GM19035 (cell line): ENCODE results near the gene MFAP3L.

Source experiments
- ATAC-seq: cut with Tn5 transposase; IDR thresholded peaks from one replicate; pipeline ENCODE4 v1.9.1; 2021; ENCODE audit not compliant: unreplicated experiment

MFAP3L gene

DNA sequence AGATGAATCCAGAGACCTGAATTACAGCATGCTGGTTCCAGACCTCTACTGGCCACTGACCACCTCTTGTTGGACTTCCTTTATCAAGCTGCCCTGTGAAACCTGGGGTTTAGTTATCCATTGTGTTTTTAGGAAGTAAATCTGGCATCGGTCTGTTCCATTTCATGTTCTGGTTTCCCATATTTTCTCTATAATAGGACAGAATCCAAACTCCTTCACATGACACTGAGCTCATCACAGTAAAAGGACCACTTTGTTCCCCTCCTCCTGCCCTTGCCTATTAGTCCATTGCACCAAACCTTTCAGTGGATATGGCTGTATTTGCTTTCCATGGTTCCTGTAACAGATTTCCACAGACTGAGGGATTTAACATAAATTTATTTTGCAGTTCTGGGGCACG is 4.0 kb downstream of the MFAP3L start:
- no peak for ATAC-seq

GRCh38 chr4:170017252-170017651 is 8.9 kb downstream of the MFAP3L start:
- no peak for ATAC-seq

- no peak for ATAC-seq
These were observed 10.9 kb downstream of the MFAP3L start for GRCh38 chr4:170015285-170015684.

- no peak for ATAC-seq
These were observed 11.7 kb downstream of the MFAP3L start for GRCh38 chr4:170014359-170015011.

DNA sequence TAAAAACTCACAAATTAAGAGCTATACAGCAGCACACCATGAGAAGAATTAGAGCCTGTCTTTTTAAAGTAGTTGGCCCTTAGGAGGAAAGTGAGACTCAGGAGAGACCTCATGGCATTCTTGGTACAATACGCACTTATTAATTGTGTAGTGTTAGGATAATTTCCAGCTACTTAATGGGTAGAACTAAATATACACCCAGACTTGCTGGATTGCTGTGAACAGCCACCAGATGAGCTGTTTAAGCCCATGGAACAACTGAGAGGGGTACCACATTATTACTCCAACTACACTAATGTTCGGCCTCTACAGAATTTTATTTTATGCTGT is 13.6 kb downstream of the MFAP3L start:
- ATAC-seq, result no peak

- no peak for ATAC-seq
These were observed 14.1 kb downstream of the MFAP3L start for GRCh38 chr4:170011921-170012628.

- ATAC-seq, result no peak
These were observed 16.9 kb downstream of the MFAP3L start for GRCh38 chr4:170009291-170009690.

GRCh38 chr4:170008801-170009200 is 17.4 kb downstream of the MFAP3L start:
- no peak for ATAC-seq

DNA sequence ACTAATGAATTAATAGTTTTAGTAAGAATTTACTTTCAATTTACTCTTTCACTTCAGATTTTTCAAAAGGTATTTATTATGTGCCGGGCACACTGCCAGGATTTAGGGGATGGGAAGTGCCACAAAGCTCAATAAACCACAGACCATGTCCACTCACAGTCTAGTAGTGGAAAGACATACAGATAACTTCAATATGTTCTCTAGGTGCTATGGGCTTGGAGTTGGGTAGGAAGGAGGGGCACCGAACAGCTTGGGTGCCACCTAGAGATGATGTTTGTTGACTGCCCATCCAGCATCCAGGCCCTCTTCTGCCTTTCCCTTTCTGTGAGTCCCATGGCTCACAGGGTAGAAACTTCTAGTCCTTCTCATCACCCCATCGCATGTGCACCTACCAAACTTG is 17.8 kb downstream of the MFAP3L start:
- no peak for ATAC-seq

DNA sequence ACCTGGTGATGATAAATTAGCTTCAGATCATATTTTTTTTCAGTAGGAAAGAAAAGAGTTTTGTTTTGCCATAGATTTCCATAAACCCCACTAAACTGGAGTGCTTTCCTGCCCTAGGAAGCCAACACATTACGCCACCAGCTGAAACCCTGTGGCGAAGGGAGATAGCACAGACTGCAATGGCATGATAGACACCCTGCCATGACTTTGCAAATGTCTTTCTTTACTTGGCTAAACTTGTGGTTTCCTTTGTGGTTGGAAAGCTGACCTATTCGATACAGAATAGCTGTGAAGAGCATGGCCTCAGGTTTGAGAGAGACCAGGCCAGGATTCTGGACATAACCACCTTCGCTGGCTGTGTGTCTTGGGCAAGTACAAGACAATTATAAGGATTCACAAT is 19.1 kb downstream of the MFAP3L start:
- ATAC-seq, result no peak

- no peak for ATAC-seq
These were observed 20.7 kb downstream of the MFAP3L start for GRCh38 chr4:170005472-170005871.

- ATAC-seq, result no peak
These were observed 21.4 kb downstream of the MFAP3L start for GRCh38 chr4:170004651-170005295.

- no peak for ATAC-seq
These were observed 22.8 kb downstream of the MFAP3L start for GRCh38 chr4:170003071-170004070.

- ATAC-seq, result no peak
These were observed 24.4 kb downstream of the MFAP3L start for GRCh38 chr4:170001745-170002267.

- ATAC-seq, result no peak
These were observed 25.0 kb downstream of the MFAP3L start for GRCh38 chr4:170001011-170001744.

- ATAC-seq, result no peak
These were observed 26.3 kb downstream of the MFAP3L start for GRCh38 chr4:169999923-170000322.

GRCh38 chr4:169998981-169999380 is 27.2 kb downstream of the MFAP3L start:
- no peak for ATAC-seq

DNA sequence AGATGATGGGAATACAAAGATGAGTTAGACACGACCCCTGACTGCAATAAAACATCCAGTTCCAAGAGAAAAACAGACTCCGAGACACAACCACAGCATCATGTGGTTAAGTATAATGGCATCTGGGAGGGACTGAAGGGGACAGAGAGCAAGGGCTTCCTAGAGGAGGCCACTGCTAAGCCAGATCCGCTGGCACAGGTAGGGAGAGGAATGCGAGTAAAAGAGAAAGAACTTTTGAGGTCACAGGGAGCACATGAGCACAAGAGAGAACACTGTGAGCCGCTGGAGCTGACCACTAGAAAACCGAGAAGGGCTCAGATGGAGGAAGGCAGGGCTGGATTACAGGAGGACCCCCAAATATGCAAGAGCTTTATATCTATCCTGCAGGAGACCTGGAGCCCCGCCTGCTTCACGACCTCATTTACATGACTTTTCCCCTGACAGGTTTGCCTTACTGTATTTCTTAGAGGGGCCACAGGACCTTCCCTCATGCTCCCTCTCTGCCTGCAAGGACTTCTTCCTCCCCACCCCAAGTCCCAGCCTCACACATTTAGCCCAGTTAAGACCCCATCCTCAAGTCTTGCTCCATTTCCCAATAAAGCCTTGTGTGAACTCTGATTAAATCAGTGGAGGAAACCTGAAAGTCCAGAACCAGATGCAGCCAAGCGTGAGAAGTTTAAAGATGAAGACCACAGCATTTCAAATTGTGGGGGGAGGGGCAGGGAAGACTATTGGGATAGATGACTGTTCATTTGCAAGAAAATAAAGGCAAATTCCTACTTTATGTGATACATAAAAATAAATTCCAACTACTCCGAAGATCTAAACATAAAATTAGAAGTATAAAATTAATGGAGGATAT is 29.6 kb downstream of the MFAP3L start:
- no peak for ATAC-seq

- ATAC-seq, result no peak
These were observed 32.7 kb downstream of the MFAP3L start for GRCh38 chr4:169993531-169993930.
